Ishikawa (cell line): ENCODE data around the gene PRRG4.

Experiments used
- TAF1 ChIP-seq: IDR thresholded peaks from 2 replicates; pipeline ENCODE4 v1.6.1; 2012; ENCODE audit warnings: low read depth, mild to moderate bottlenecking
- YY1 ChIP-seq: IDR thresholded peaks from 2 replicates; pipeline ENCODE4 v1.6.1; 2012; ENCODE audit warnings: low read depth
- TF ChIP-seq, protein P1 (sequence below): IDR thresholded peaks from 2 replicates; pipeline ENCODE4 v1.6.1; 2012
- TF ChIP-seq, protein P2 (sequence below): IDR thresholded peaks from 2 replicates; pipeline ENCODE4 v1.6.1; 2012; ENCODE audit warnings: low read depth, mild to moderate bottlenecking

DNA sequence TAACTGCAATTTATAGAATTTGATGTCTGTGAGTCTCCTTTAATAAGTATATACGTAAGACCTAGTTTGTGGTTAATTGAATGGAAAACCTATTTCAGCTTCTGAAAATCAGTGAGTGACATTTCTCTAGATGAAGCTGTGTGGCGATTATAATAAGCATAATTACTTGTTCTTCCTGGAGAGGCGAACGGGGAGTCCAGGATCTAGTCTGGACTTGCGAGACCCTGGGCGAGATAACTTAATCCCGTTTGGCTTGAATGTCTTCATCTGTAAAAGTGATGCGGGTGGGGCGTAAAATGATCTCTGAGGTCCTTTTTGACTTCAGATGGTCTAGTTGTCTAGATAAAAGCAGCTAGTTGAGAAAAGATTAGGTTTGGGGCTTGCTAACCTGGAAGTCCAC, 1.1 kb downstream of the PRRG4 start:
- TF ChIP-seq, protein P1, sequence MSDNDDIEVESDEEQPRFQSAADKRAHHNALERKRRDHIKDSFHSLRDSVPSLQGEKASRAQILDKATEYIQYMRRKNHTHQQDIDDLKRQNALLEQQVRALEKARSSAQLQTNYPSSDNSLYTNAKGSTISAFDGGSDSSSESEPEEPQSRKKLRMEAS, result no peak
- TF ChIP-seq YY1 (no peak), TAF1 (no peak)
- TF ChIP-seq, protein P2, sequence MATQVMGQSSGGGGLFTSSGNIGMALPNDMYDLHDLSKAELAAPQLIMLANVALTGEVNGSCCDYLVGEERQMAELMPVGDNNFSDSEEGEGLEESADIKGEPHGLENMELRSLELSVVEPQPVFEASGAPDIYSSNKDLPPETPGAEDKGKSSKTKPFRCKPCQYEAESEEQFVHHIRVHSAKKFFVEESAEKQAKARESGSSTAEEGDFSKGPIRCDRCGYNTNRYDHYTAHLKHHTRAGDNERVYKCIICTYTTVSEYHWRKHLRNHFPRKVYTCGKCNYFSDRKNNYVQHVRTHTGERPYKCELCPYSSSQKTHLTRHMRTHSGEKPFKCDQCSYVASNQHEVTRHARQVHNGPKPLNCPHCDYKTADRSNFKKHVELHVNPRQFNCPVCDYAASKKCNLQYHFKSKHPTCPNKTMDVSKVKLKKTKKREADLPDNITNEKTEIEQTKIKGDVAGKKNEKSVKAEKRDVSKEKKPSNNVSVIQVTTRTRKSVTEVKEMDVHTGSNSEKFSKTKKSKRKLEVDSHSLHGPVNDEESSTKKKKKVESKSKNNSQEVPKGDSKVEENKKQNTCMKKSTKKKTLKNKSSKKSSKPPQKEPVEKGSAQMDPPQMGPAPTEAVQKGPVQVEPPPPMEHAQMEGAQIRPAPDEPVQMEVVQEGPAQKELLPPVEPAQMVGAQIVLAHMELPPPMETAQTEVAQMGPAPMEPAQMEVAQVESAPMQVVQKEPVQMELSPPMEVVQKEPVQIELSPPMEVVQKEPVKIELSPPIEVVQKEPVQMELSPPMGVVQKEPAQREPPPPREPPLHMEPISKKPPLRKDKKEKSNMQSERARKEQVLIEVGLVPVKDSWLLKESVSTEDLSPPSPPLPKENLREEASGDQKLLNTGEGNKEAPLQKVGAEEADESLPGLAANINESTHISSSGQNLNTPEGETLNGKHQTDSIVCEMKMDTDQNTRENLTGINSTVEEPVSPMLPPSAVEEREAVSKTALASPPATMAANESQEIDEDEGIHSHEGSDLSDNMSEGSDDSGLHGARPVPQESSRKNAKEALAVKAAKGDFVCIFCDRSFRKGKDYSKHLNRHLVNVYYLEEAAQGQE, result no peak
